K562 (cell line): ENCODE results near the gene GTPBP2. TPM values are rescaled to one million over a fixed set of nuclear protein-coding genes. Genes with fewer than 3 reads are reported as not detected.
A peak's percentile ranks its signal among the peaks of the same experiment; 100 is the strongest.

Experiments
- CREB3L1 ChIP-seq: fragments of 450-650 bp; IDR thresholded peaks from 2 replicates; pipeline ENCODE4 v1.6.1; 2014; ENCODE audit warnings: low read depth, mild to moderate bottlenecking, moderate library complexity, borderline replicate concordance
- KAT2B ChIP-seq: IDR thresholded peaks from one replicate; pipeline ENCODE4 v1.6.1; 2012; ENCODE audit warnings: low read depth, mild to moderate bottlenecking, control low read depth, inconsistent platforms, low read length, moderate library complexity
- KLF6 ChIP-seq: fragments of 250-450 bp; sonication (Bioruptor Pico); IDR thresholded peaks from 2 replicates; pipeline ENCODE4 v1.4.0; 2020; ENCODE audit warnings: mild to moderate bottlenecking, moderate library complexity, borderline replicate concordance
- MBD2 ChIP-seq: sonication (generic); IDR thresholded peaks from 2 replicates; pipeline ENCODE4 v1.6.1; 2016; ENCODE audit warnings: low read depth, borderline replicate concordance
- MYBL2 ChIP-seq, 2 experiments: fragments of 450-650 bp in 1 of 2; sonication (generic) in 1 of 2; formaldehyde crosslinking in 1 of 2; IDR thresholded peaks; 2 replicates each; pipeline versions ENCODE4 v1.6.1 to v1.8.1; 2017 to 2022; ENCODE audit warnings: borderline replicate concordance in 1 of 2, inconsistent platforms in 1 of 2, low read depth in 1 of 2, mild to moderate bottlenecking in 1 of 2, missing genetic modification reagents in 1 of 2, moderate library complexity in 1 of 2
- NCOA2 ChIP-seq, 2 experiments: fragments of 450-650 bp; IDR thresholded peaks; 2 replicates each; pipeline ENCODE4 v1.6.1; 2018; ENCODE audit warnings: mild to moderate bottlenecking in 2 of 2, moderate library complexity in 1 of 2; ENCODE audit not compliant: partially characterized antibody in 2 of 2
- NCOA4 ChIP-seq: fragments of 450-650 bp; IDR thresholded peaks from 2 replicates; pipeline ENCODE4 v1.6.1; 2018; ENCODE audit warnings: mild to moderate bottlenecking; ENCODE audit not compliant: partially characterized antibody
- NCOR1 ChIP-seq: fragments of 450-650 bp; IDR thresholded peaks from 2 replicates; pipeline ENCODE4 v1.6.1; 2016; ENCODE audit warnings: mild to moderate bottlenecking, moderate library complexity
- PHF20 ChIP-seq: fragments of 450-650 bp; IDR thresholded peaks from 2 replicates; pipeline ENCODE4 v1.6.1; 2018; ENCODE audit not compliant: partially characterized antibody
- SAFB ChIP-seq: fragments of 200-400 bp; formaldehyde crosslinking; IDR thresholded peaks from 2 replicates; pipeline ENCODE4 v1.6.1; 2017; ENCODE audit warnings: low read depth, low read length, borderline replicate concordance
- ZNF318 ChIP-seq, 2 experiments: fragments of 450-650 bp; IDR thresholded peaks; 2 replicates each; pipeline ENCODE4 v1.6.1; 2016; ENCODE audit warnings: mild to moderate bottlenecking in 2 of 2, borderline replicate concordance in 1 of 2, low read depth in 1 of 2, moderate library complexity in 1 of 2
- polyA plus RNA-seq, 8 experiments: library from polyadenylated mRNA; depleted of rRNA in 4 of 8; stranded (reverse) in 5 of 8; unstranded in 3 of 8; fragments of >200 nt; fragmentation: Nextera tagmentation in 2 of 8; fragmentation: Illumina TruSeq in 1 of 8; extraction: Ambion mirVana in 2 of 8; extraction: Trizol in 1 of 8; gene quantifications; 2 replicates each; pipeline versions ENCODE4 v1.2.1 to v1.2.3, GENCODE V29; 2011 to 2014; ENCODE audit warnings: inconsistent platforms in 1 of 8, missing spikeins in 1 of 8
- total RNA-seq, 7 experiments: library from RNA; depleted of rRNA in 6 of 7; stranded (reverse); fragments of >200 nt in 6 of 7; fragmentation: Illumina TruSeq in 2 of 7; extraction: Trizol in 2 of 7; gene quantifications; 2 replicates each; pipeline versions ENCODE4 v1.2.1 to v1.2.3, GENCODE V29; 2011 to 2021; ENCODE audit warnings: low replicate concordance in 1 of 7

GTPBP2 gene
- total and polyA plus RNA-seq, 9 of the 15 experiments (the other 6 are each of a cell fraction or from before 2014, with no cell fraction given), result 48.4 to 196 (median 111) TPM

- TF ChIP-seq KAT2B (no peak), NCOR1 (no peak), MBD2 (peak; percentile 88), SAFB (no peak), MYBL2 (IDR thresholded peaks at IDR 0.05; ENCODE audit: low read depth) (no peak), MYBL2 (CRISPR knock-in tag; IDR thresholded peaks at IDR 0.05; ENCODE audit: borderline replicate concordance) (no peak), ZNF318 (IDR thresholded peaks at IDR 0.05; ENCODE audit: borderline replicate concordance in 1 of 2, low read depth in 1 of 2) (peak in 1 of 2 experiments; percentile 71; a peak in 1 of 4 replicates), NCOA4 (peak; percentile 67), NCOA2 (IDR thresholded peaks at IDR 0.05; ENCODE audit: partially characterized antibody in 2 of 2) (no peak), KLF6 (peak; percentile 87; the same call in 1 of the 2 replicates), CREB3L1 (peak; percentile 70), PHF20 (no peak)
These were observed 2.0 kb upstream of the GTPBP2 start (continued) for GRCh38 chr6:43630980-43631619.
